A673 (cell line): ENCODE data around the gene MEF2A. TPM values are rescaled to one million over a fixed set of nuclear protein-coding genes. Genes with fewer than 3 reads are reported as not detected.
"Not testable (repeated sequence)": the region's sequence is repeated elsewhere in the genome, so short reads cannot be mapped to it uniquely, and the experiment has no call there.

Experiments used
- BruUV-seq: library from RNA; stranded (reverse); fragments of 400-500 nt; replicated peaks from 2 replicates; lab custom pipeline; 2021; lab: Mats Ljungman, UMichigan
- CTCF ChIA-PET: fragments of 300-600 bp; sonication (Branson Sonifier 250); formaldehyde crosslinking; loops from one replicate; lab custom pipeline; 2022; ENCODE audit warnings: antibody characterized with exemption; lab: Charles Lee
- POLR2A ChIA-PET: fragments of 300-600 bp; sonication (Branson Sonifier 250); formaldehyde crosslinking; loops from one replicate; lab custom pipeline; 2022; ENCODE audit warnings: antibody characterized with exemption; ENCODE audit not compliant: low non-redundant PET; lab: Charles Lee
- DNase-seq: peaks from one replicate; pipeline ENCODE4 v3.0.0-alpha.2; 2015; ENCODE audit warnings: low spot score
- H3K27ac ChIP-seq: fragments of 200-600 bp; sonication (generic); 2 replicates; pipeline ENCODE4 v1.5.1; 2016; ENCODE audit warnings: mixed run types, low read depth, mild to moderate bottlenecking, mixed read lengths, antibody characterized with exemption, low read length; ENCODE audit not compliant: poor library complexity, severe bottlenecking
- H3K27me3 ChIP-seq: fragments of 200-600 bp; sonication (generic); replicated peaks from 2 replicates; pipeline ENCODE4 v1.6.1; 2017; ENCODE audit warnings: mixed run types, low read depth, mild to moderate bottlenecking, mixed read lengths, antibody characterized with exemption, low read length; ENCODE audit not compliant: insufficient read depth, poor library complexity
- H3K36me3 ChIP-seq: fragments of 200-600 bp; sonication (generic); 2 replicates; pipeline ENCODE4 v1.6.1; 2016; ENCODE audit warnings: mixed run types, mild to moderate bottlenecking, mixed read lengths, antibody characterized with exemption, low read length; ENCODE audit not compliant: insufficient read depth, poor library complexity, severe bottlenecking
- H3K4me1 ChIP-seq: fragments of 200-600 bp; sonication (generic); 2 replicates; pipeline ENCODE4 v1.6.1; 2017; ENCODE audit warnings: mixed run types, mild to moderate bottlenecking, mixed read lengths, antibody characterized with exemption, low read length; ENCODE audit not compliant: insufficient read depth, poor library complexity, severe bottlenecking
- H3K4me3 ChIP-seq: fragments of 200-600 bp; sonication (generic); 2 replicates; pipeline ENCODE4 v1.5.1; 2016; ENCODE audit warnings: low read depth, mixed run types, mild to moderate bottlenecking, mixed read lengths, low read length; ENCODE audit not compliant: poor library complexity, severe bottlenecking
- H3K9me3 ChIP-seq: fragments of 200-600 bp; sonication (generic); 2 replicates; pipeline ENCODE4 v1.6.1; 2016; ENCODE audit warnings: mixed run types, low read depth, mild to moderate bottlenecking, mixed read lengths, antibody characterized with exemption, low read length; ENCODE audit not compliant: poor library complexity, severe bottlenecking
- CTCF ChIP-seq: fragments of 300-800, 200-600 bp; sonication (generic); conservative IDR thresholded peaks from 2 replicates; pipeline ENCODE4 v1.5.1; 2017; ENCODE audit warnings: low read depth, mild to moderate bottlenecking, antibody characterized with exemption, low read length, moderate library complexity, mixed read lengths
- EZH2 ChIP-seq: fragments of 200-600 bp; sonication (generic); IDR thresholded peaks from 2 replicates; pipeline ENCODE4 v1.6.1; 2017; ENCODE audit warnings: borderline replicate concordance, low read depth, mild to moderate bottlenecking, mixed read lengths, antibody characterized with exemption, low read length; ENCODE audit not compliant: poor library complexity, severe bottlenecking
- intact Hi-C: fragments of 100-400 bp; cut with micrococcal nuclease; formaldehyde crosslinking; loops from one replicate; pipeline ENCODE4 v1.10.0; 2022; ENCODE audit not compliant: unreplicated experiment
- total RNA-seq: library from RNA; stranded (reverse); gene quantifications from 2 replicates; pipeline ENCODE4 v1.2.3, GENCODE V29; 2021

Gene MEF2A
- total RNA-seq, 1 experiment from 2014 or later = 26.4 TPM

GRCh38 chr15:99745370-99746086 lies 179.7 kb downstream of the MEF2A start:
- no peak for DNase-seq
- H3K9me3 ChIP-seq = no peaks in the 10 kb centered on the region
- H3K4me1 ChIP-seq = no peaks in the 10 kb centered on the region
- H3K36me3 ChIP-seq = no peaks in the 10 kb centered on the region
- H3K4me3 ChIP-seq = no peak overlapping the region
- no TSS peak for BruUV-seq
- ChIA-PET POLR2A (no interaction called here), CTCF (no interaction called here)
- TF ChIP-seq CTCF = no peak
- no peak for TF ChIP-seq EZH2
- H3K27ac ChIP-seq = no peak overlapping the region
- intact Hi-C loops = no loop called here
- H3K27me3 ChIP-seq = no peaks in the 10 kb centered on the region

GRCh38 chr15:99749386-99749785 lies 183.6 kb downstream of the MEF2A start:
- no TSS peak for BruUV-seq
- Histone ChIP-seq H3K4me1 (no peaks in the 10 kb centered on the region), H3K27me3 (no peaks in the 10 kb centered on the region), H3K9me3 (no peaks in the 10 kb centered on the region), H3K36me3 (no peaks in the 10 kb centered on the region), H3K27ac (no peak overlapping the region), H3K4me3 (no peak overlapping the region)
- intact Hi-C loops = no loop called here
- TF ChIP-seq EZH2 (no peak), CTCF (no peak)
- DNase-seq = no peak
- ChIA-PET POLR2A (no interaction called here), CTCF (no interaction called here)

GRCh38 chr15:99750326-99750725 lies 184.5 kb downstream of the MEF2A start:
- H3K27ac ChIP-seq, BruUV-seq, H3K36me3 ChIP-seq, CTCF ChIA-PET, H3K9me3 ChIP-seq, H3K4me3 ChIP-seq, H3K4me1 ChIP-seq, DNase-seq, intact Hi-C loops, H3K27me3 ChIP-seq, POLR2A ChIA-PET: not testable (repeated sequence)

- ChIA-PET POLR2A (no interaction called here), CTCF (interaction anchor here (0.9 kb wide), 1 partner anchor 19 kb away, joined by 4 read pairs; the partner anchor contains the start of gene LYSMD4)
- TF ChIP-seq CTCF (no peak), EZH2 (no peak)
- H3K9me3 ChIP-seq = no peaks in the 10 kb centered on the region
- intact Hi-C loops = no loop called here
- no peak overlapping the region for H3K27ac ChIP-seq
- no peak for DNase-seq
- no peaks in the 10 kb centered on the region for H3K36me3 ChIP-seq
- no peaks in the 10 kb centered on the region for H3K27me3 ChIP-seq
- H3K4me1 ChIP-seq = no peaks in the 10 kb centered on the region
- BruUV-seq = no TSS peak
- H3K4me3 ChIP-seq = no peak overlapping the region
Measured at GRCh38 chr15:99752556-99752955, 186.8 kb downstream of the MEF2A start.
